ENCODE results near the gene C3orf52.
A peak's percentile ranks its signal among the peaks of the same experiment; 100 is the strongest.

Gene C3orf52

DNA sequence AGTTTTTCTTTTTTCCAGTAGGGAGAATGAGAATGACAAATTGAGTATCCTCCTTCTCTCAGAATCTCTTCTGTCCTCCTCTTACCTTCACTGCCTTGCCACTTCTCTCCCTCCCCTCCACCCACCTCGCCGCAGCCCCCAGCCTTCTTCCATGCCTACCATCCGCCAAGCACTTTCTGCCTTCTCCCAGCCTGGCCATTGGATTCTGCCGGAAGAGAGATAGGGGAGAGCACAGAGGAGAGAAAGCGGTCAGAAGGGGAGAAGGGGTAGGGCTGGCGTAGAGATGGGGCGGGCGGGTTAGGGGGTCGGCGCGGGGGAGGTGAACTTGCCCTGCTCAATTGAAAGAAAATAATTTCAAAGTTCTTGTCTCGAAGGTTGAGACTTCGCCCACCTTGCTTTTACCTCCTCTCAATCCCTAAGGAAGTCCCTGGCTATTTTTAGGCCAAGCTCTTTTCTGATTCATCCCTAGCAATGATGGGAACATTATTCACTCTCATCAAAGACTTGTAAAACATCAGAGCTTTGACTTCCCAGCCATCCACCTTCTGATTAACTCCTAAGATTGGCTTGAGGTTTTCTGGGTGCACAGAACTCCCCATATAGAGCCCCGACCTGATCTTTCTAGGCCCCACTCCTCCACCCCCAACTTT is 811 bp downstream of the C3orf52 start:
- DNase-seq (ENCODE audit: low read depth in 3 of 3) = no peak

DNA sequence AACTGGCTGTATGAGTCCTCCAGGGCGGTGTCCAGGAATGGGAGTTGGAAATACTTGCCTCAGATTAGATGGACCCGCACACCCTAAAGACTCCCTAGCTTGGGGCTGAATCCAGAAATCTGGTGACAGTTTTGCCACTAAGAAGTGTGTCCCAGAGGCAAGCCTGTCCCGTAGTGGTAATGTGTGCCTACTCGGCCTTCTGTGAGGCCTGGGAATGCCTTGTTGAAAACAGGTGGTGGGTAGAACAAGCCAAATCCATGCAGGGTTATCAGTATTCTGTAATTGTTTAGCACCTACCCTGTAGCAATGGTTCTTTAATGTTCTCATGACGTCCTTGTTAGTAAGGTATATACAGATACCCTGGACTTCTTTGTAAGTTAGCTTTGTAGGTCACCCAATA is 1.6 kb downstream of the C3orf52 start:
- DNase-seq (ENCODE audit: low read depth in 3 of 3) = no peak

DNA sequence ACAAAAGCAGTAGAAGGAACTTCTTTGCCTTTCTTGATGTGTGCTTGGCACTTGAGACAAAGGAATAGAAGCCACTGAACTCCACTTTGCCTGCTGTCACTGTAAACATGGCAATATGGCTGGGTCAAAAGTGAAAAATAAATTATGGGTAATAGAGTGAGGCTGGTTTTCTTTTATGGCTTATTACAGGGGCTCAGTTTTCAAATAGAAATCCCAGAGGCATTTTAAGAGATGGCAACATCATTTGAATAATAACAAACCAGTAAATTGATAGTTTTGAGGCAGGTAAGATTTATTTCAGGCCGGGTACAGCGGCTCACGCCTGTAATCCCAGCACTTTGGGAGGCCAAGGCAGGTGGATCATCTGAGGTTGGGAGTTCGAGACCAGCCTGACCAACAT is 2.8 kb downstream of the C3orf52 start:
- no peak for DNase-seq (ENCODE audit: low read depth in 3 of 3)

DNA sequence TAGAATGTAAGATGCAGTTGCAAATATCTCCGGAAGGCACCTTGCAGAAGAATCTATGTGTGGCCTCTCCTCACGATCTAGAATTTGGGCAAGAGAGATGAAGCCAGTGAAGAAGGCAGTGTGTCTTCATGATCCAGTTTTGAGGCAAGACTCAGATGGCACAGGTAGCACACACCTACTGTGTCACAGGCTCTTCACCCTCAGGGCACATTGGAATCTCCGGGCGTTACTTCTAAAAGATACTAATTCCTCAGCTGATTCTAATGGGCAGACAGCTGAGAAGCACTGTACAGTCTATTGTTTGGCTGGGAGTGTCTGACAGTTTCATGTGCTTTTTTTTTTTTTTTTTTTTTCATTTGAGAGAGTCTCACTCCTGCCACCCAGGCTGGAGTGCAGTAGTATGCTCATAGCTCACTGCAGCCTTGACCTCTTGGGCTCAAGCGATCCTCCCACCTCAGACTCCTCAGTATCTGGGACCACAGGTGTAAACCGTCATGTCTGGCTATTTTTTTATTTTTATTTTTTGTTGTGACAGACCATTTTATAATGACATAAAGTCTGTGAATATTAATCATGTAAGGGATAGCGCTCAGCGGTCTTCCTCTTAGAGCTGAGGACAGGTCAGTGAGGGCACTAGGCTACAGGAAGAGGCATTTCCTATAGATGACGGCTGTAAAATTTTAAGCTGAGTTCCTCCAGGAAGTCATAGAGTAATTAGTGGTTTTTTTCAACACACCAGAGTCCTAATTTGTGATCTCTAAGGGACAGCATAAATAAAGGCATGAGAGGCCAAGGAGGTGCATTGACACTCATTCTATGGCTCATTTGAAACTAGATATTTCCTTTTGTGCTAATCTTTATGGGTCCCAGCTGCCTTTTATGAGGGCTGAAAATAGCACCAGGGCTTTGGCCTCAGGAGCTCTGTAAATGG is 4.0 kb downstream of the C3orf52 start:
- DNase-seq (ENCODE audit: low read depth in 3 of 3) = no peak

DNA sequence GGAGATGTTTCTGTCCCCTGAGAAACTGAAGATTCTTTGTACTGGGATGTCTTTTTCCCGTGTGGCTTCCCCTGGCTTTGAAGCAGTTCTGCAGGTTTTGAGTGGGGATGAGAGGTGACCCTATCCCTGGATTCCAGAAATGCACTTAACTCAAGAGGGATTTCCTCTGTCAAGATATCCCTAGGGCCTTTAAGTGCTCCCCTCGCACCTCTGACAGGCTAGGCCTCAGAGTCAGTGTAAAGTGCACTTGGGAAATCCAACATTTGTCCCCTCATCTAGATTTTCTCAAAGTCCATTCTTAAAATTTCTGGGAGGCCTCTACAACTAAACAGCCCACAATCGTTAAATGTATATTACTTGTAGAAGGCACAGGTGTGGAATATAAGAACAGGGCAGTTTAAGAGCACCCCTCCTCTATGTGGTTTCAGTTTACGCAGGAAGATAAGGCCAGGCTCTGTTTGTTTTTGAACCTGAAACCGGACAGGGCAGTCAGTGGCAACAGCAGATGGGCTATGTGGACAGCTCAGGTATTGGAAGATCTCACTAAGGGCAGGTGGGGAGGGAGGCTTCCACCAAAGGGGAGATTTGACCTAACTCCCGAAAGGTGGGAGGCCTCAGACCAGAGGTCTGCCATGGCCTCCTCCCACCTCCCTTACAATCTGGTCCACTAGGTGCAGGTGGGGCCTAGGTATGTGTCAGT is 4.8 kb downstream of the C3orf52 start:
- DNase-seq (ENCODE audit: low read depth in 3 of 3) = no peak

DNA sequence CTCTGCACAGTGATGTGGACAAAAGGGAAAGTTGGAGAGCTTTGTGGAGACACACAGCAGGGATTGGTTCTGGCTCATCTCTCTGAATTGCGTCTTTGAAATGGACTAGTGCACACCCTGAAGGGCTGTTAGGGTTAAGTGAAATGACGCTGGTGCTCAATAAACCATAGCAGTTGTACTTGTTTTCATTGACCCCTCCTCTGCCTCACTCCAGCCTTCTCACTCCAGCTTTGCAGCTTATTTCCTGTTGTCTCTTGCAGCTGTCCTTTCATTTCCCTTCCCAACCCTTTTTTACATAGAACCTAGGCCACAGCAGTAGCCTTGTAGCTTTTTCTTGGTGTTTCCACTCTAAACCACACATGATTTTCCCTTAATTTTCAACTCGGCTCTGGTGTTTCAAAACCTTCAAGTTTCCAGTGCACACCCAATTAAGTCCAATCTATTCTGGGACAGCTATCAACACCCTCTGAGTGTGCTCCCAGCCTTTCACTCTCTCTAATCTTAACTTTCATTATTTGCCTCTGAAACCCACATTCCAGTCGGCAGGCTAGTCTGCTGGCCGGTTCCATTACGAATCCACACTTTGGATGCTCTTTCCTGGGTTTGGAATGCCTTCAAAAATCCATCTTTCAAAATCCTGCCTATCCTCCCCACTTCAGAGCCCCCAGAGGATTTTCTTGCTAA is 6.4 kb downstream of the C3orf52 start:
- DNase-seq (ENCODE audit: low read depth in 3 of 3) = no peak

DNA sequence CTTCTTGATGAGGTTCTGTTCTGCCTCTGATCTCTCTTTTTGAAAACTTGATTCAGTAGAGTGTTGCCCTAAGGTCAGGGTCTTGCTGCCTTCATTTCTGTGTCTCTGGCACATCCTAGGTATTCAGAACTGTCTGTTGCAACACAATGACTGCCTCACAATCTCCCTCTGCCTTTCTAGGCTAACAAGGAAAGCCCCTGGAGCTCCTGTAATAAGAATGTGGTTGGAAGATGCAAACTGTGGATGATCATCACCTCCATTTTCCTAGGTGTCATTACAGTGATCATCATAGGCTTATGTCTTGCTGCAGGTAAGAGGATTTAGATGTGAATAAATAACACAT is 7.0 kb downstream of the C3orf52 start:
- DNase-seq (ENCODE audit: low read depth in 3 of 3) = no peak

DNA sequence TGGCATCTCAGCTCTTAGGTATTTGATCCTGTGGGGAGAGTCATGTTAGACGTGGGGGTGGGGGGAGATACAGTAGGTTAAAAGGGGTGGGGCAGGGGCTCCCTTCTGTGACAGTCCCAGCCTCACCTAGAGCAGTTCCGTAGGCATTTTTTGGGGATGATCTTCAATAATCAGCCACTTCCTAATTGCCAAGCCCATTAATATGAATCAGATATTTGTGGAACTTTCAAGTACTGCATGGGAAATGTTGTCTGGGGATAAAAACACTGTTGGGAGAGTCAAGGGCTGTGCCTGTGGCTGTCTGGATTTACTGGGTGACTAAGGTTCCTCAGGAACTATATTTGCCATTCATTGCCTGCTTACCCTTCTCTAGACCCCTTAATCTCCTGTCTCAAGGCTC is 9.5 kb downstream of the C3orf52 start:
- DNase-seq (ENCODE audit: low read depth in 3 of 3) = no peak

DNA sequence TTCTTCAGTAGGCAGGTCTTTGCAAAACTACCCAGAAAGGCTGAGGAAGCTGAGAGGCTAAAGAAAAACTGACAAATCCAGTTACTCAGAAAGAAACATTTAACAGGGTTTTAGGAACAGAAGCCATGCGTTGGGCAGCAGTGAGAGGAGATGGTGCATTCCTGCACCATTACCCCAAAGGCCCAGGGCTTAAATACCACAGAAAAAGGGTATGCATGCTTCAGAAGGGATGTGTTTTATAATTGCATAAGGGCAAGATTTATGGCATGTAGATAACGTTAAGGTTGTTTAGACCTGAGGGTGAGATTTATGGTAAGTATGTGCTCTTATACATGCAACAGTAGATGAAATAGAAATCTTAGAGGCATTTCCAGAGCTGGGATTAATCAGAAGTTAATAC is 10.0 kb downstream of the C3orf52 start:
- no peak for DNase-seq (ENCODE audit: low read depth in 3 of 3)

DNA sequence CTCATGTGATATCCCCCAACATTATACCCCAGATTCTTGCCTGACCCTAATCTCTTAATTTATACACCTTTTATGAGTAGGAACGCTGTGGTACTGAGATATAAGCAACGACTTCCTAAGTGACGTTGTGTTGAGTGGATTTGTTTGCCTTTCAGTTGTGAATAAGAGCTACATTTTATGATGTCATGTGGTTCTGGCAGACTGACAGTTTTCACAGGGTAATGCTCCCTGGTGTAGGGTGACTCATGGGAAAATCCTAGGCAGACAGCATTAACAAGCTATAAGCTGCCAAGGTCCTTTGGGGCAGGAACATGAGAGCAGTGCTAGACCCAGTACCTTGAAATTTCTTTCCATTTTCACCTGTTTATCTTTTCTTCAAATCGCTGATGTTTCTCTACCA is 11.2 kb downstream of the C3orf52 start:
- DNase-seq (ENCODE audit: low read depth in 3 of 3) = peak in 1 of 3 donors; percentile 20

DNA sequence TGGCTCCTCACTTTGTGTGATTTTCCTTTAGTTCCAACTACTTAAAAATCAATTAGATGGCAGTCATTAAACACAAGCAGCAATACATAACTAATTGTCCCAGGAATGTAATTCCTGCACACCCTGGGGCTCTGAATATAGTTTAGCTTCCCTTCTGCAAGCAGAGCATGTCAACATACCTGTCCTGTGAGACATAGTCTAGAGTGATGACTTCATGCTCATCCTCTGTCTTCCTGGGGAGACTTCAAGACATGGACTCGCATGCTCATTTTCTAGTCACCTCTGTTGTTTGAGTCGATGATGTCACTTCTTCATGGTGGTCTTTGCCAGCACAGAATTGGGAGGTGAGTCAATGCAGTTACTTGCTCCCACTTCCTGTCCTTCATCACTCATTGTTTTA is 15.7 kb downstream of the C3orf52 start:
- no peak for DNase-seq (ENCODE audit: low read depth in 3 of 3)

DNA sequence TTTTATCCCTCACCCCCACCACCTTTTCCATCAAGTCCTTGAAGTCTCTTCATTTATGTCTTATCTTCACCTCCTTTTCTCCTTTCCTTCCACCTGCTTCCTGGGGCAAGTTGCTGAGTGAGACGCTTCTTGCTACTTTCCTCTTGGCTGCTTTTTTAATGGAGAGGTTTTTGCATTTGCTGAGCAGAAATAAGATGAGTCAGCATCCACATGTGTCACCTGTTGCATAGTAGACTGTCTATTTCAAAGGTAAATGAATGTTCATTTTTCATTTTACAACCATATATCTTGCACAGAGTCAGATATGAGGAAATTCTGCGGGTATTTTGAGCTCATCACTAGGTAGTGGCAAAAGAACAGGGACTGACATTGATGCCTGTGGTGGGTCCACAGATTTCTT is 18.6 kb downstream of the C3orf52 start:
- no peak for DNase-seq (ENCODE audit: low read depth in 3 of 3)

DNA sequence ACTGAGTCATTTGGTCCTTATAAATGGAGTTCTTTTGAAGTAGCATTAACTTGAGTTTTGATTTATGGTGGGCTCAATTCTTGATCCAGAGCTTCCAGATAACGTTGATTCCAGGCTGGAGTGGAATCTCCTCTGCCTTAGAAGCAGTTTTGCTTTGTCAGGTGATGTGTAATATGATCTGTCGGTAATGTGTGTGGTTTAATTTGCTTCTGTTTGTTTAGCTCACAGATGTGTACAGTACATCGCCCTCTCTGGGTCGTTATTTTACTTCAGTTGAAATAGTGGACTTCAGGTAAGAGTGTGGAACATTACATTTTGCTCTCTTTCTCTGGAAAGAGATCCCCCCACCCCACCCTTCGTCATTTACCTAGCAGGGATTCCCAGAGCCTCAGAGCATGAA is 23.1 kb downstream of the C3orf52 start:
- DNase-seq (ENCODE audit: low read depth in 3 of 3) = no peak

DNA sequence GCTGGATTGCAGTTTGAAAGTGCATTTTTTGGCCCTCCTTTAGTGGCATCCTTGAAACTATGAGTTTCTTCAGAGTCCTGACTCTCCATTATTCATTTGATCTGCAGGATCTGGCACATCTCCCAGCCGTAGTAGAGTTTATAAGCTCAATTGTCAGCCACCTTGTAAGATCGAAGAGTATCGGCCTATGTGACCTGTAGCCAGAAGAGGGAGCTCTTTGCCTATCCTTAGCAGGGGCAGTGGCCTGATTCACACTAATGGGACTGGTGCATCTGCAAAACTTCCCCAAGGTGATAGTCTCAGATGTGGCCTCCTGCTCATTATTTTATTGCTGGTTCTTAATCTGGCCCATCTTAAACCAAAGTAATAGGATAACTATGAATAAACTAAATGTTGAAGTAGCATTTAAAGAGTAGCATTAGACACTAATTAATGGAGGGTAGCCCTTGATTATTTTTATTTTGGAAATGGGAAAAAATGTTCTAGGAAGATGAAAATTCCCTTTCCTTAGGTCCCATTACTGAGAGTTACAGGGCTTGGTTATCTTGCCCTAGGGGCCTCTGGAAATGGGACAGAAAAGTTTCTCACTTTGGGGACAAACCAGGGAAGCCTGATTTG is 25.7 kb downstream of the C3orf52 start:
- DNase-seq (ENCODE audit: low read depth in 3 of 3) = peak; percentile 30 to 43 (median 40)

DNA sequence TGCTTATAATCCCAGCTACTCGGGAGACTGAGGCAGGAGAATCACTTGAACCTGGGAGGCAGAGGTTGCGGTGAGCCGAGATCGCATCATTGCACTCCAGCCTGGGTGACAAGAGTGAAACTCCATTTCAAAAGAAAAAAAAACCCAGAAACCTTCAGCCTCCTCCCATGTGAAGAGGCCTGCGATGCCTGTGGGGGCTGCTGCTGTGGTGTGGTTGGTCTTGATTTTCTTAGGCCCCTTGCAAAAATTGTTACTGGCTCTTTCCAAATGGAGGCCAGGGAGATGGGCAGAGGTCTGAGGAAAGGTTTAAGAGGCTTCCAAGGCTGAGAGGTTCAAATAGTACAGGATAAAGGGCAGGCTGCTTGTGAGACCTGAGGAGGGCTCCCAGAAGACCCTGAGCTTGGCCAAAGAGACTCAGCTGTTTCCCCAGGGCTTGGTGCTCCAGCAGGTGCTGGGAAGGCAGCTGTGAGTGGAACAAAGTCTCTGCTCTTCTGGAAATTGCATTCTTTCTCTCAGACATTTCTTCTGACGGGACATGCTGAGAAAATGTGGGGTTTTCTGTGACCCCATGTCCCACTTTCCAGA is 28.5 kb downstream of the C3orf52 start:
- no peak for DNase-seq (ENCODE audit: low read depth in 3 of 3)

DNA sequence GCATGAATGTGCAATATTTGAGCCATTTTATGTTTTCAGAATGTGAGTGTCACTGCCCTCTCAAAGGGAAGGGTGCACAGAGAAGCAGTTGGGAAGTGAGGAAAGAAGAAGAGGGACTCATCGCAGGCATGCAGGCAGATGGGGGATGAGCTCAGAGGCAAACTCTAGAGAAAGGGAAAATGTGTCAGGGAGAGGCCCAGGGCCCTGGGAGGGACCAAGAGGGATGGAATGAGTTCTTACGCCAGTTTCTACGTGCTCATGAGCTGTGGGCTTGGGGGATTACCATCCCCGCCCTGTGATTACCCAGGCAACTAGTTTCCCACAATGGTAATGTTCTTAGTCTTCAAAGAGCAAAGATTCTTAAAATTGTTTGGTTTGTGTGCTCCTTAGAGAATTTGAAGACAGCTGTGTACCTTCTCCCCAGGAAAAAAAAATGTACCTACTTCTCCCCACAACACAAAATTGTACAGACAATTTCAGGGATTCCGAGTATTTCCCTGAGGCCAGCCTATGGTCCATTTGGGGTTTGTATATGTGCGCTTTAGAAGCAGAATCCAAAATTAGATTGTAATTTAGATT is 29.1 kb downstream of the C3orf52 start:
- no peak for DNase-seq (ENCODE audit: low read depth in 3 of 3)

DNA sequence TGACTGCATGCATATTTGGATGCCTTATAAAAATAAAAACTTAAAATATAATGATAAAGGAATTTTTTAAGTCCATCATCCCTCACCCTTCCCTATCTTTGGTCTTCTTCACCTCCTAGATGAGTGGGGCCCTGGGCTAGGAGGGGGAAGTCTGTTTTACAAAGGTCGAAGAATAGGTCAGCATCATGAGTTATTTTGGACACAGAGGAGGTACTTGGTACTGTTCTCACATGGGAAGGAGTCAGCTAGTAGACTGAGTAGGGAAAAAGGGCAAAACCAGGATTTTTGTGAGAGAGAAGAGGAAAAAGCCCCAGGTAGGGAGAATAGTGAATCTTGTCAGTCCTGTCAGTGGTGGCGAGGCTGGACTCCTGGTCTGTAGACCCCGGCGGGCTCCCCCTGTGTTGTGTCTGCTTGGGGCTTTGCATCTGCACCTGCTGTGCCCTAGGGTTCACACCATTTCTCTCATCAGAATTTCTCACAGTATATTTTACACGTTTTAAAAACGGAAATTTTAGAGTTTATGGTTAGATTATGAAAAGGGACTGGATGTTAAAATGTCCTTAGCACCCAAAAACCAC is 29.7 kb downstream of the C3orf52 start:
- DNase-seq (ENCODE audit: low read depth in 3 of 3) = no peak

DNA sequence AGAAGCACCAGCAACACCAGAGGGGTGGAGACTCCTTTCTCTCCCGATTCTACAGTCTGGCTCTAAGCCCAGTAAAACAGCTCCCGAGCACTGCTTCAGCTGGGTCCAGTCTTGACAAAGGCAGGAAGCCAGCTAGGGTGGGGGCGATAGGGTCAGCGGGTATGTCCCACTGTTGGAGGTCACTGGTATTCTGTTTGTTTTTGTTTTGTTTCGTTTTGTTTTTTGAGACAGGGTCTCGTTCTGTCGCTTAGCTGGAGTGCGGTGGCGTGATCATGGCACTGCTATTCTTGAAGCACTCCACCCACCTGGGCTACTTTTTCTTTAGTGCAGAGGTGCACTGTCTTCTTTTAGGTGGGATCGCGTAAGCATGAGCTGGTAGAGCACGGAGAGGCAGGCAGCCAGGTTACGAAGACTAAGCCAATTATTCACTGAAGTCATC is 30.6 kb downstream of the C3orf52 start:
- no peak for DNase-seq (ENCODE audit: low read depth in 3 of 3)

DNA sequence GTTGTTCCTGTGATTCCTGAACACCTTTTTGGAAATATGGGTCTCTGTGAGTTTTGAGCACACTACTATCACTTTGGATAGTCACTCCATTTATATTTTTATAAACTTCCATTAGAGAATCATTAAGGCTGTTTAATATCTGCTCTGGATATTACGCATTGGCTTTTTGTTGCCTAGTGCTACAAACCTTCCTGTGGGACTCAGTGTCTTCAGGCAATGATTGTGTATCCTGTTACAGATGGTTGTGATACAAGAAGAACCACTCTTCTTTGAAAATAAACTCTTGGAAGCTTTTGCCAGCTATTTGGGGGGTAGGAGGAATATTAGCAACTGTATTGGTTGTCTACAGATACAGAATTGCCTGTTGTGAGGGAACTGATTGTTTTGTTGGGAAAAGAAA is 31.2 kb downstream of the C3orf52 start:
- no peak for DNase-seq (ENCODE audit: low read depth in 3 of 3)

DNA sequence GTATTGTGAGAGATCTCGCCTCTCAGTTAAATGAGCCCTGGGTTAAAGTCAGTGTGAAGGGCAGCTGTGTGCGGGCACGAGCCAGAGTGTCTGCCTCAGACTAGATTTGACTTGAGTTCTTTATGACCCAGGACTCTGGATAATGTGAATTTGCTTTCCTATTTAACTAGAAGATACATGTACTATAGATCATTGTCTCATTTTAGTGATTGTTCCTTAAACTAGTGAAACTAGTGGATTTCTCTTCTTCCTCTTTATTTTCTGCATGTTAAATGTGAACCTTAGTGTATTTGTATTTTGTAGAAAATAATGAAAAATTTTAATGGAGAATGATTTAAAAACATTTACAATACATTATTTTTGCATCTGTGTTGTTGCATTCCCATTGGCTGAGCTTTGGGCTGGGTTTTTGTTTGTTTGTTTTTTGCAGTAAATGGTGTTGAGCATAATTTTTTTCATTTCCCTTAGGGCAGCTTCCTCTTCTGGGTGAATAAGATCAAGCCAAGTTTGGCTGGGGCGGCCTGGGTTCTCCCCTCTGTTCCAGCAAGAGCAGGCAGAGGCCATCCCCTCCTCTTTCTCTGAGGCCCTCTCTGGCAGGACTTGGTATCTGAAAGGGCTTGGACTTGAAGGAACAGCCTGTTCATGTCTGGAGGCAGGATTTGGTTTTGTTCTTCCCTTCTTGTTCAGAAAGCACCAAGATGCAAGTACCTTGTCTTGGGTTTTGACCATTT is 31.8 kb downstream of the C3orf52 start:
- no peak for DNase-seq (ENCODE audit: low read depth in 3 of 3)

All from stimulated activated CD4-positive, alpha-beta T cell treated with anti-CD3 and anti-CD28 coated beads, TNF-alpha, amount 100 ng/mL, for 48 hours (primary cell).